Fibroblast of mammary gland (primary cell): ENCODE data around the gene SLC6A5.
A peak's percentile ranks its signal among the peaks of the same experiment; 100 is the strongest.

Source experiments
- DNase-seq: peaks from one replicate; pipeline ENCODE4 v3.0.0-alpha.2; 2010; ENCODE audit warnings: low read depth
- H3K4me3 ChIP-seq: 2 replicates; pipeline ENCODE4 v1.5.1; 2011; ENCODE audit warnings: low read depth, mild to moderate bottlenecking, low read length, moderate library complexity; ENCODE audit not compliant: control insufficient read depth
- CTCF ChIP-seq: conservative IDR thresholded peaks from 2 replicates; pipeline ENCODE4 v1.5.1; 2011; ENCODE audit warnings: low read depth, low read length, inconsistent platforms; ENCODE audit not compliant: control insufficient read depth, insufficient read depth

SLC6A5 gene

GRCh38 chr11:20668131-20668809 lies 68.9 kb downstream of the SLC6A5 start:
- no peak for TF ChIP-seq CTCF
- no peak for DNase-seq
- H3K4me3 ChIP-seq, result no peak overlapping the region

GRCh38 chr11:20668844-20669819 lies 69.7 kb downstream of the SLC6A5 start, which contains the start of gene NELL1:
Gene NELL1, plus strand, starts transcription at chr11:20669586.
- DNase-seq, result no peak
- no peak for TF ChIP-seq CTCF
- no peak within 1 kb of the TSS for H3K4me3 ChIP-seq

- H3K4me3 ChIP-seq, result no peak overlapping the region
- no peak for DNase-seq
- no peak for TF ChIP-seq CTCF
These were observed 70.6 kb downstream of the SLC6A5 start for GRCh38 chr11:20669820-20670684.

- no peak for DNase-seq
- H3K4me3 ChIP-seq, result no peak overlapping the region
- no peak for TF ChIP-seq CTCF
These were observed 71.6 kb downstream of the SLC6A5 start for GRCh38 chr11:20670932-20671403.

GRCh38 chr11:20671856-20672546 lies 72.6 kb downstream of the SLC6A5 start:
- DNase-seq, result no peak
- peak; percentile 19 for TF ChIP-seq CTCF
- H3K4me3 ChIP-seq, result no peak overlapping the region
